ENCODE results near the gene RPS6KA3.

The RPS6KA3 gene

DNA sequence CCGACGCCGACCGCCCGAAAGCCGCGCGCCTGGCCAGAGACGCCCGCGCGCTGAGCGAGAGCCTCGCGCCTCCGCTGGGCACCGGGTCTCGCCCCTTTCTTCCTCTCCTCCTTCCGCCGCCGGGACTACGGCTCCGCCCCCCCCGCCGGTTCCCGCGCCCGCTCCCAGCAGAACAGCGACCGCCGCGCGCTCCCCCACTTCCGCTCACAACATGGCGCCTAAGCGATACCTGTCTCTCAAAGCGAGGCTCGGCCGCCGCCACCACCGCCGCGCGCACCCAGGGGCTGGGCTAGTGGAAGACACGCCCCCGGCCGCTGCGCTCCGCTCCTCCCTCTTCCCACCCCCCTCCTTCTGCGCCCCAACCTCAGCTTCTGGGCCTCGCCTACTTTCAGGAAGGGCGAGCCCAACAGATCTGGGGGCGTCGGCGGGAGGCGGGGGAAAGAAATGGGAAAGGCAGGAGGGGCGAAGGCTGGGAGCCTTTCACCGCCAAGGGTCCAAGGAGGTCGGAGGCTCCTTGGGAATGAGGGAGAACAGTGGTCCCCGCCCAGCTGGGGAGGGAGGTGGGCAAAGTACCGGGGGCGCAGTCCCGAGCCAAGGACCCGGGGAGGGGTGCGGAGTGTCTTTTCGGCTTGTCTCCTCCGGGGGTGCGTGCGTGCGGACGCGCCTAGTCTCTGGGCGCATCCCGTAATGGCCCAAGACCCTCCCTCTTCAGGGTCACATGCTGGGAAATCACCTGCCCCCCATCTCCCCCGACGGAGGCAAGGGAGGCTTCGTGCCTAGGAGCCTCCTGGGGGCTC is at the start of gene RPS6KA3:
RPS6KA3 (minus strand) TSS at position 100 of the 797 bp plus-strand sequence. CDS start 277 bp downstream, outside the sequence.
- peak; percentile 64 to 74 for DNase-seq

DNA sequence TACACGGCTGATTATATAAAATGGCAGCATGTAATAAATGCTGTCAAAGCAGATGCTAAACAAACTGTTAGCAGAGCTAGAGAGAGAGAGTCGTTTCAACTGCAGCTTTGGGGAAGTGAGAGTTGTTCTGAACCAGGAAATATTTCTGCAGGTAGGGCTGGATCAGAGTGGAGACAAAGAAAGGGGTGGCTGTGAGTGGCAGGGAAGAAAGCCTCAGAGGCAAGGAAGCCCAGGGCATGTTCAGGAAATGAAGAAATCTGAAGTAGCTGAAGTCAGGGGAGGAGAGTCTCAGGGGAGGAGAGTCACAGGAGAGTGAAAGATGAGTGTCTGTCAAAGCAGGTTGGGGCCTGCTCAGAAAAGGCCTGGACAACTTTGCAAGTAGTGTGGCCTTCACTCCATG is 48.4 kb upstream of the RPS6KA3 start:
- peak in 1 of 2 experiments; percentile 8 for DNase-seq

GRCh38 chrX:20313899-20314298 is 47.2 kb upstream of the RPS6KA3 start:
- no peak for DNase-seq

- no peak for DNase-seq
Observed at GRCh38 chrX:20312018-20312417, 45.3 kb upstream of the RPS6KA3 start.

DNA sequence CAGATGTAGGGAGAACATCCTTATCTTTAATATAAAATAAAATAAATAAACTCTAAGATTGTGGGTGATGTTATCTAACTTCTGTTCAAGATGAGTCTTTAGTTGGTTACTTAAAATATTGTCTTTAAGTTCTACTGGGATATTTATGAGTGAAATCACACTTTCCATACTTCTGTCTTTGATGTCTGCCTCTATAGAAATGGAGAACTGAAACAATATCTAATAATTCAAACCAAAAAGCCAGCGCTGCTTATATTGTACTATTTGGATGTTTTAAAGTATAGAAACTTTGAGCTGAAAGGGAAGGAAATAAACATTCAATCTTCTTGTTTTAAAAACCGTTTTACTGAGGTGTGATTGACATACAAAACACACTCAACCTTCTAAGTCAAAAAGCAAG is 44.8 kb upstream of the RPS6KA3 start:
- no peak for DNase-seq

DNA sequence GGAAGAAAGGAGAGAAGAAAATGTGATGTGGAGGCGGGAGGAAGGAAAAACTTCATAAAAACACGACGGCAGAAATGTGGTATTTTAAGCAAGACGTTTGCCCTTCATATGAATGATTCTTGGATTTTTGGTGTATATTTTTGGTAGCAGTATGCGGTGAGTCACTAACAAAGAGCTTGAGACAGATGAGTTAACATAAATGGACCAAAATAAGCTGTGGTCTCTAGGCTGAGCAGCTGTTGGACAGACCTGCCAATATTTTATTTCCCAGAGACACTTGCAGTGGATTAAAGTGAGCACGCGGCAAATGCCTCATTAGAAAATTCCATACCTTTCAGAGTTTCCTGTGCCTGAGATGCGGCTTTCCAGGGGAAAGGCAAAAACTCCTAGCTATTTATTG is 43.1 kb upstream of the RPS6KA3 start:
- DNase-seq = no peak

GRCh38 chrX:20306668-20307067 is 40.0 kb upstream of the RPS6KA3 start:
- DNase-seq = no peak

GRCh38 chrX:20300822-20301221 is 34.1 kb upstream of the RPS6KA3 start:
- no peak for DNase-seq

DNA sequence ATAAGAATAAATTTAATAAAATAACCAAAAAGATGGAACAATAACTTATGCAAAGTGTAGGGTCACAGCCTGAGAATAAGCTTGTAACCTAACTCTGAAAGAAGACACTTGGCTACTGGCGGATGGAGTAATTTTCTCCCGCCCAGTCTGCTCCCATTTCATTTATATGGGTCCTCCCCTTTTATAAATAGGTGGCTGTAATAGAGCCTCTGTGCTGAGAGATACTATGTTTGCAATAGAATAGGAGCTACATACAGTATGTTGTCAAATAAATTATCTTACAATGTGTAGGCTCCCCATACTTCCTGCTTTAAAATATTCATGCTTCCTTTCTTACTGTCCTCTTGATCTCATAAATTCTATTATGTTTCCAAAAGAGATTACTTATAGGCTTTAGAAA is 28.2 kb upstream of the RPS6KA3 start:
- DNase-seq = no peak

GRCh38 chrX:20294284-20294683 is 27.6 kb upstream of the RPS6KA3 start:
- no peak for DNase-seq

DNA sequence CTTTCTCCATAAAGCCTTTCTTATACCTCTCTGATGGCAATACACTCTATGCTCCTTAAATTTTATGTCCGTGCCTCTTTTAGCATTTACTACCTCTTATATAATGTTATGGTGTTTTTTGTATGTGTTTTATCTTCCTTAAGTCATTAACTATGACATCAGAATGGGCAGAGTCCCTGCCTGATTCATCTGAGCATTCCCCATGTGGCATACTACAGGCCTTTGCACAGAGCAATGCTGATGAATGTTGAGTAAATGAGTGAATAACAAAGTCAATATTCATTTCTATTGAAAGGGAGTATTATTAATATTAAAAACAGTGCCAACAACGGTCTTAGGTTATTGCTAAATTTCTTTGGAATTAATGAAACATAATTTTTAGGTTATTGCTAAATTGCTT is 18.8 kb upstream of the RPS6KA3 start:
- no peak for DNase-seq

DNA sequence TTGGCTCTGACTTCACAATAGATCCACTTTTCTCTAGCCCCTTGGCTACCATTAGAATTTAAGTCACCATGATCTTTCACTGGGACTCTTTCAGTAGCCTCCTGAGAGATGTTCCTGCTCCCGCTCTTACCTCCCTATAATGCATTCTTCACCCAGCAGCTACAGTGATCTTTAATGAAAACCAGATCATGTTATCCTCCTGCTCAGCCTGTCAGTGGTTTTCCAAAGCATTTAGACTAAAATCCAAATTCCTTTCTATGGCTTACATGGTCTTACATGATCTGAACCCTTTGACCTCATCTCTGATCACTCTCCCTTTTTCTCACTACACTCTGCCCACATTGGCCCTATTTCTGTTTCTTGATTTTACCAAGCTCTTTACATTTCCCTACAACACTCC is 18.3 kb upstream of the RPS6KA3 start:
- no peak for DNase-seq

- no peak for DNase-seq
Observed at GRCh38 chrX:20284444-20284843, 17.7 kb upstream of the RPS6KA3 start.

DNA sequence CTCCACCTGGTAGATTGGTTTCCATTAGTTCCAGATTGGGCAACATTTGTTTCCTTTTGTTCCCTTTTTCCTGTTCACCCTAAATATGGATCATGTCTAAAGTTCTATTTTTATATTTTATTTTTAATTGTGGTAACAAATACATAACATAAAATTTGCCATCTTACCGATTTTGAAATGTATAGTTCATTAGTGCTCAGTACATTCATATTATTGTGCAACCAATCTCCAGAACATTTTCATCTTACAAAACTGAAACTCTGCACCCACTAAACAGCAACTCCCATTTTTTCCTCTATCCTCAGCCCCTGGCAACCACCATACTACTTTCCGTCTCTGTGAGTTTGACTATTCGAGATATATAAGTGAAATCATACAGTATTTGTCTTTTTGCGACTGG is 14.2 kb upstream of the RPS6KA3 start:
- no peak for DNase-seq

DNA sequence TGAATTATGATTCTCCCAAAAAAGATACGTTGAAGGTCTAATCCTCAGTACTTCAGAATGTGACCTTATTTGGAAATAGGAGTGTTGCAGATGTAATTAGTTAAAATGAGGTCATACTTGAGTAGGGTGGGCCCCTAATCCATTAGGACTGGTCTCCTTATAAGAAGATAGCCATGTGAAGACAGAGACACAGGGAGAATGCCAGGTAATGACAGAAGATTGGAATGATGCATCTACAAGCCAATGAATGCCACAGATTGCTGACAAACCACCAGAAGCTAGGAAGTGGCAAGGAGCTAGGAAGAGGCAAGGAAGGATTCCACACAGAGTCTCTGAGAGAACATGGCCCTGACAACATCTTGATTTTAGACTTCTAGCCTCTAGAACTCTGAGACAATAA is 7.4 kb upstream of the RPS6KA3 start:
- DNase-seq = no peak

DNA sequence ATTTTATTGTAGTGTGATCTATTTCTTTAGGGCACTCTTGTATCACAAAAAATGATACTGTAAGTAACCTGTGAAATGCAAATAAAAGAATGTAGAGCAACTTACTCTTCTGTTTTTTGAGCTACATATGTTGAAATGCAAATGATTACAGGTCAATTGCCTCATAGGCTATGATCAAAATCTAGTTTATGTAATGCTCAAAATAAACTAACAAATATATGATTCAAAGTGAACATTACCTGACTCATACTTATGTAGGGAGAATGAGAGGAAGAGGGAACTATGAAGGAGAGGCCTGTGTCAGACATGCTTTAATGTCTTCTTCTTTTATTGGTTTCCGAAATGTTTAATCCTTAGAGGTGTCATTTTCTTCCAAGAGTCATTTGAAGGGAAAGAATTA is 5.0 kb upstream of the RPS6KA3 start:
- no peak for DNase-seq

GRCh38 chrX:20271186-20271585 is 4.5 kb upstream of the RPS6KA3 start:
- DNase-seq = no peak

DNA sequence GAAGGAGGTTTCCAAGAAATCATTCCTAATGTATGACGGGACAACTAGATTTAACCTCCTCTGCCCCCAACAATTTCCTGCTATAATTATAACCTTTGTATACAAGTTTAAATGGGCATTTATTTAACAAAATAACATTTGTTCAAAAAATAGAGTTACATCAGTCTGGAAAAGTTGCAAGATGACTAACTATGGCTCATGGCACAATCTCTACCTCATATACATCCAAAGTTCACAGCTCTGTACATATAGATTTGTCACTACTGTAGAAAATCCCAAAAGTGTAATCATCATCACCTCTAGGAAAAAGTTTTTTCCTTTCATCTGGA is 3.8 kb upstream of the RPS6KA3 start:
- DNase-seq = no peak

- no peak for DNase-seq
Observed at GRCh38 chrX:20269848-20270561, 3.3 kb upstream of the RPS6KA3 start.

DNA sequence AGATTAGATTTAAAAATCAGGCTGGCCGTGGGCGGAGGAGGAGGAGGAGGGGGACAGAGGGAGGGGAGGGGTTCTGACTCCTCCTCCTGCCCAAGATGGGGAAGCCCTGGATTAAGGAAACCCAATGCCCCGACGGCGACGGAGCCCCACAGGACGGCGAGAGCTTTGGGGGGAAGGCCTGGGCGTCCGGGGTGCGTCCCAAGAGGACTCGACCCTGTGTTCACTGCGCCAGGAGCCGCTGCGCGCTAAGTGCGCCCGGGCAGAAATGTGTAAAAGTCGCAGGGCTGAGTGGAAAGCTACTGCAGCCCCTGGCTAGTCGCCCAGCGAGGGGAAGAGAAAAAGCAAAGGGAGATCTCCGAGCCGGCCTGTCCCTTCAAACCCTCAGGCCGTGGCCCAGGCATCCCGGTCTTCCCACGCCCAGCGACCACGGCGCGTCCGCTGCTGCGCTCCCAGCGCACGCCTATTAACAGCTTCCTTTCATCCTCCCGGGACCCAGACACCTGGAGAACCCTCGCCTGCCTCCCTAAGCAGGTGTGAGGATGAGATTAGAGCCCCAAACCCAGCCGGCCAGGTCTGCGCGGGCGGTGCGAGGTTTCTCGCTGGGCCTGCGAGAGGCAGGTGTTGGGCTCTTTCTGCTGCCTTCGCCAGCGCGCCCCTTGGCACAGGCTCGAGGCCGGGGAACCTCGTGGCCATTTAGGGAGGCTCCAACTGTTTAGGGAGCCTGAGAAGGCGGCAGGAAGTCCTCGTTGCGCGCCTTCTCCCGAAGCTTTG is 1.4 kb upstream of the RPS6KA3 start:
- peak in 1 of 2 experiments; percentile 3 for DNase-seq

GRCh38 chrX:20267607-20267930 is 860 bp upstream of the RPS6KA3 start:
- no peak for DNase-seq

GRCh38 chrX:20265726-20266681 is 705 bp downstream of the RPS6KA3 start:
- peak in 1 of 2 experiments; percentile 3 for DNase-seq
